ENCODE results near the gene GABRG2.

Gene GABRG2

GRCh38 chr5:162174358-162174974 is 106.9 kb downstream of the GABRG2 start:
- 0% methylated on average over 2 of the region's 6 CpGs for WGBS (ENCODE audit: insufficient coverage)
- H3K9me3 ChIP-seq (ENCODE audit: control extremely low read depth in 1 of 5, control insufficient read depth in 4 of 5, insufficient read depth in 2 of 5, low read depth in 1 of 5, low read length in 4 of 5) = peaks cover 0 to 1% (median 0%) of the 10 kb centered on the region in 5 experiments
- no peaks in the 10 kb centered on the region for H3K27me3 ChIP-seq (replicated peaks in 2 of 5; ENCODE audit: control insufficient read depth in 4 of 5, insufficient read depth in 5 of 5, low read length in 4 of 5)
- peak overlapping the region in 1 of 7 experiments; percentile 21 for H3K4me3 ChIP-seq (ENCODE audit: control insufficient read depth in 1 of 7, extremely low read depth in 1 of 7, insufficient read depth in 4 of 7, low read depth in 2 of 7, low read length in 6 of 7)
- CTCF ChIA-PET = no interaction called here
- no peaks in the 10 kb centered on the region for H3K36me3 ChIP-seq (ENCODE audit: control insufficient read depth in 4 of 4, insufficient read depth in 4 of 4, low read length in 3 of 4)
- peak in 2 of 3 donors; percentile 0 to 3 for DNase-seq
- POLR2A ChIA-PET = no interaction called here
- H3K4me1 ChIP-seq (ENCODE audit: control extremely low read depth in 1 of 4, control insufficient read depth in 4 of 4, insufficient read depth in 4 of 4, low read length in 3 of 4) = peaks cover 0 to 6% (median under 1%) of the 10 kb centered on the region in 4 experiments
- H3K27ac ChIP-seq (ENCODE audit: insufficient read depth in 1 of 2, low read depth in 1 of 2, low read length in 2 of 2, poor library complexity in 1 of 2, severe bottlenecking in 2 of 2) = no peak overlapping the region

- DNase-seq = no peak
- H3K27ac ChIP-seq (ENCODE audit: insufficient read depth in 1 of 2, low read depth in 1 of 2, low read length in 2 of 2, poor library complexity in 1 of 2, severe bottlenecking in 2 of 2) = no peak overlapping the region
- peaks cover 0 to 2% (median 2%) of the 10 kb centered on the region in 5 experiments for H3K9me3 ChIP-seq (ENCODE audit: control extremely low read depth in 1 of 5, control insufficient read depth in 4 of 5, insufficient read depth in 2 of 5, low read depth in 1 of 5, low read length in 4 of 5)
- no peaks in the 10 kb centered on the region for H3K4me1 ChIP-seq (ENCODE audit: control extremely low read depth in 1 of 4, control insufficient read depth in 4 of 4, insufficient read depth in 4 of 4, low read length in 3 of 4)
- no peak overlapping the region for H3K4me3 ChIP-seq (ENCODE audit: control insufficient read depth in 1 of 7, extremely low read depth in 1 of 7, insufficient read depth in 4 of 7, low read depth in 2 of 7, low read length in 6 of 7)
- CTCF ChIA-PET = no interaction called here
- POLR2A ChIA-PET = no interaction called here
- WGBS (ENCODE audit: insufficient coverage) = no CpG with 5 or more reads among the region's 1 CpG
- H3K36me3 ChIP-seq (ENCODE audit: control insufficient read depth in 4 of 4, insufficient read depth in 4 of 4, low read length in 3 of 4) = no peaks in the 10 kb centered on the region
- H3K27me3 ChIP-seq (replicated peaks in 2 of 5; ENCODE audit: control insufficient read depth in 4 of 5, insufficient read depth in 5 of 5, low read length in 4 of 5) = no peaks in the 10 kb centered on the region
These were observed 119.8 kb downstream of the GABRG2 start for GRCh38 chr5:162187371-162187770.

- Histone ChIP-seq H3K36me3 (ENCODE audit: control insufficient read depth in 4 of 4, insufficient read depth in 4 of 4, low read length in 3 of 4) (no peaks in the 10 kb centered on the region), H3K27me3 (replicated peaks in 2 of 5; ENCODE audit: control insufficient read depth in 4 of 5, insufficient read depth in 5 of 5, low read length in 4 of 5) (no peaks in the 10 kb centered on the region), H3K9me3 (ENCODE audit: control extremely low read depth in 1 of 5, control insufficient read depth in 4 of 5, insufficient read depth in 2 of 5, low read depth in 1 of 5, low read length in 4 of 5) (peaks cover 0 to 2% (median 2%) of the 10 kb centered on the region in 5 experiments), H3K4me1 (ENCODE audit: control extremely low read depth in 1 of 4, control insufficient read depth in 4 of 4, insufficient read depth in 4 of 4, low read length in 3 of 4) (no peaks in the 10 kb centered on the region), H3K4me3 (ENCODE audit: control insufficient read depth in 1 of 7, extremely low read depth in 1 of 7, insufficient read depth in 4 of 7, low read depth in 2 of 7, low read length in 6 of 7) (no peak overlapping the region), H3K27ac (ENCODE audit: insufficient read depth in 1 of 2, low read depth in 1 of 2, low read length in 2 of 2, poor library complexity in 1 of 2, severe bottlenecking in 2 of 2) (no peak overlapping the region)
- POLR2A ChIA-PET = interaction anchor here (0.6 kb wide), 1 partner anchor 1020 kb away, joined by 3 read pairs; no protein-coding TSS in a partner anchor
- no peak for DNase-seq
- WGBS (ENCODE audit: insufficient coverage) = 74% methylated on average over 2 of the region's 5 CpGs
- CTCF ChIA-PET = no interaction called here
These were observed 122.1 kb downstream of the GABRG2 start for GRCh38 chr5:162189719-162190118.

GRCh38 chr5:162193012-162193411 is 125.4 kb downstream of the GABRG2 start:
- H3K36me3 ChIP-seq (ENCODE audit: control insufficient read depth in 4 of 4, insufficient read depth in 4 of 4, low read length in 3 of 4) = no peaks in the 10 kb centered on the region
- no peaks in the 10 kb centered on the region for H3K27me3 ChIP-seq (replicated peaks in 2 of 5; ENCODE audit: control insufficient read depth in 4 of 5, insufficient read depth in 5 of 5, low read length in 4 of 5)
- peaks cover 0 to 2% (median 0%) of the 10 kb centered on the region in 5 experiments for H3K9me3 ChIP-seq (ENCODE audit: control extremely low read depth in 1 of 5, control insufficient read depth in 4 of 5, insufficient read depth in 2 of 5, low read depth in 1 of 5, low read length in 4 of 5)
- WGBS (ENCODE audit: insufficient coverage) = 93% methylated on average over 5 of the region's 6 CpGs
- ChIA-PET POLR2A (interaction anchor here (0.5 kb wide), 1 partner anchor 1097 kb away, joined by 3 read pairs; no protein-coding TSS in a partner anchor), CTCF (no interaction called here)
- H3K27ac ChIP-seq (ENCODE audit: insufficient read depth in 1 of 2, low read depth in 1 of 2, low read length in 2 of 2, poor library complexity in 1 of 2, severe bottlenecking in 2 of 2) = no peak overlapping the region
- H3K4me3 ChIP-seq (ENCODE audit: control insufficient read depth in 1 of 7, extremely low read depth in 1 of 7, insufficient read depth in 4 of 7, low read depth in 2 of 7, low read length in 6 of 7) = no peak overlapping the region
- DNase-seq = no peak
- no peaks in the 10 kb centered on the region for H3K4me1 ChIP-seq (ENCODE audit: control extremely low read depth in 1 of 4, control insufficient read depth in 4 of 4, insufficient read depth in 4 of 4, low read length in 3 of 4)

- 100% methylated on average over 1 of the region's 1 CpG for WGBS (ENCODE audit: insufficient coverage)
- ChIA-PET CTCF (no interaction called here), POLR2A (no interaction called here)
- Histone ChIP-seq H3K27ac (ENCODE audit: insufficient read depth in 1 of 2, low read depth in 1 of 2, low read length in 2 of 2, poor library complexity in 1 of 2, severe bottlenecking in 2 of 2) (no peak overlapping the region), H3K4me1 (ENCODE audit: control extremely low read depth in 1 of 4, control insufficient read depth in 4 of 4, insufficient read depth in 4 of 4, low read length in 3 of 4) (no peaks in the 10 kb centered on the region), H3K4me3 (ENCODE audit: control insufficient read depth in 1 of 7, extremely low read depth in 1 of 7, insufficient read depth in 4 of 7, low read depth in 2 of 7, low read length in 6 of 7) (no peak overlapping the region), H3K9me3 (ENCODE audit: control extremely low read depth in 1 of 5, control insufficient read depth in 4 of 5, insufficient read depth in 2 of 5, low read depth in 1 of 5, low read length in 4 of 5) (no peaks in the 10 kb centered on the region), H3K27me3 (replicated peaks in 2 of 5; ENCODE audit: control insufficient read depth in 4 of 5, insufficient read depth in 5 of 5, low read length in 4 of 5) (no peaks in the 10 kb centered on the region), H3K36me3 (ENCODE audit: control insufficient read depth in 4 of 4, insufficient read depth in 4 of 4, low read length in 3 of 4) (no peaks in the 10 kb centered on the region)
- DNase-seq = no peak
These were observed 128.8 kb downstream of the GABRG2 start for GRCh38 chr5:162196351-162196750.

GRCh38 chr5:162202285-162202880 is 134.8 kb downstream of the GABRG2 start:
- no peak for DNase-seq
- H3K4me1 ChIP-seq (ENCODE audit: control extremely low read depth in 1 of 4, control insufficient read depth in 4 of 4, insufficient read depth in 4 of 4, low read length in 3 of 4) = no peaks in the 10 kb centered on the region
- no peak overlapping the region for H3K27ac ChIP-seq (ENCODE audit: insufficient read depth in 1 of 2, low read depth in 1 of 2, low read length in 2 of 2, poor library complexity in 1 of 2, severe bottlenecking in 2 of 2)
- no peaks in the 10 kb centered on the region for H3K36me3 ChIP-seq (ENCODE audit: control insufficient read depth in 4 of 4, insufficient read depth in 4 of 4, low read length in 3 of 4)
- CTCF ChIA-PET = no interaction called here
- POLR2A ChIA-PET = no interaction called here
- H3K27me3 ChIP-seq (replicated peaks in 2 of 5; ENCODE audit: control insufficient read depth in 4 of 5, insufficient read depth in 5 of 5, low read length in 4 of 5) = no peaks in the 10 kb centered on the region
- no peak overlapping the region for H3K4me3 ChIP-seq (ENCODE audit: control insufficient read depth in 1 of 7, extremely low read depth in 1 of 7, insufficient read depth in 4 of 7, low read depth in 2 of 7, low read length in 6 of 7)
- 90% methylated on average over 1 of the region's 1 CpG for WGBS (ENCODE audit: insufficient coverage)
- H3K9me3 ChIP-seq (ENCODE audit: control extremely low read depth in 1 of 5, control insufficient read depth in 4 of 5, insufficient read depth in 2 of 5, low read depth in 1 of 5, low read length in 4 of 5) = no peaks in the 10 kb centered on the region

Measured in common myeloid progenitor, CD34-positive (primary cell).